DMS114 treated with DMSO at 0.1 percent for 48 hours (cell line): ENCODE data around the gene CAMTA1.

Experiments
- DNase-seq: peaks from one replicate; lab custom pipeline; 2025; ENCODE audit not compliant: unreplicated experiment; lab: John Stamatoyannopoulos, UW

Gene CAMTA1

DNA sequence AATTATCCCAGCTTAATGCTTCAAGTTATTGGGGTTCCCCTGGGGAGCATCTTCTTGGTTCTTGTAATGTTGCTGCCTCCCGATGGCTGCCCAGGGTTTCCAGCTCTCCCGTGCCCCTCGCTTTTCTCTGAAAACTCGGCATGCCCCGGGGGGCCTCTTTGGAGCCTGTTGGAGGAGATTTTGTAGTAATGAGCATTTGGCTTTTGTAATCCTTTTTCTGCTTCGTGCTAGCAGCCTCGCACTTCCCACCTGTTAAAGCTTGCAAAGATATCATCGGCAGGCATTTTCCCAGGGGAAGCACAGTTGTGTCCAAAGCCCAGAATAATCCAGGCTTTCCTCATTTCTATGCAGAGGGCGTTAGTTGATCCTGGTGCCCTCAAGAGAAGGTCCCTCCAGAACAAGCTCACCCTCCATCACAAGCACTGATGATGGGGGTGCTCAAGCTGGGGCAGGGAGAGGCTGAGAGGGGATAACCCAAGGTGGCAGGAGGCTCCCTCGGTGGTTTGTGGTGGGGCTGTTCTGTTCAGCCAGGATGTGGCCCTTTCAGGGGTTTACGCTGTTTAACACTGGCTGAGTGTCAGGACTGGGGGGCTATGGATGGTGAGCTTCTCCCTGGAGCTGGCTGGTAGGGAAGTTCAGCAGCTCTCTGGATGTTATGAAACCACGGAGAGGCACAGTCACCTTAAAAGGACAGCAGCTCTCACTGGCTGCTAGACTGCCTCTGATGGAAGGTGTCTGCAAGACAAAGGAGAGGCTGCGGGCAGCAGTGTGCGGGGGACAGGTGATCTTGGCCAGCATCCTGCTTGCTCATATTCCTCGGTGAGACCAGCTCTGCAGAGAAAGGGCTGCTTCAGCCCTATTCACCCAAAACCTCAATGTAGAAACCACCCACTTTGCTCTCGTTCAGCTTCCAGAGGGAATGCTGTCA is 508.7 kb downstream of the CAMTA1 start:
- no peak for DNase-seq

DNA sequence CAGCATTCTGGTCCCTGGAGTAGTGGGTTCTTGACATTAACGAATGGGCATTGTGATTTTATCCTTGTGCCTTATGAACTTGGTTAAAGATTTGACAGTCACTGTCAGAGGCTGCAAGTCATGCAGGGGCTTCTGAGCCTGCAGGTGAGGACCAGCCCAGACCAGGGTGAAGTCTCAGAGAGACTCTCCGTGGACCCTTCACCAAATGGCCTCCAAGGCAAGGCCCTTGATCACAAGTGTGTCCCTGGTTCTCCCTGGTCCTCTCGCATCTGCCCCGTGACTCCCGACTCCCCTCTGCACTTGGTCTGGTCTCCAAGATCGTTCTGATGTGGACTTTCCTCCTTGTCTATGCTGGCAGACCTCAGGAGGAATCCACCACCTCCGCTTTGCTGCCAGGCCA is 509.4 kb downstream of the CAMTA1 start:
- DNase-seq = no peak

DNA sequence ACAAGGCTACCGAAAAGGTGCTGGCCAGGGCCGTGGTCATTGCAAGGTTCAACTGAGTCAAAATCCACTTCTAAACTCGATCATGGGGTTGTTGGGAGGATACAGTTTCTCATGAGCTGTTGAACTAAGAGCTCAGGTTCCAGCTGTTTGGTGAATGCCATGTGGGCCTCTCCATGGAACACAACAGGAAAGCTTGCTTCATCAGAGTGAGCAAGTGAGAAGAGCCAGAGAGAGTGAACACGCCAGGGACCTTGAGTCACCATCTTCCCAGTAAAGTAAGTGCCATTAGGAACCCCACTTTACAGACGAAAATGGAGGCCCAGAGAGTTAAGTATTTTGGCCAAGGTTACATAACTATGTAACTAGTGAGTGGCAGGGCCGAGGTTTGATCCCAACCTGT is 510.7 kb downstream of the CAMTA1 start:
- DNase-seq = no peak

DNA sequence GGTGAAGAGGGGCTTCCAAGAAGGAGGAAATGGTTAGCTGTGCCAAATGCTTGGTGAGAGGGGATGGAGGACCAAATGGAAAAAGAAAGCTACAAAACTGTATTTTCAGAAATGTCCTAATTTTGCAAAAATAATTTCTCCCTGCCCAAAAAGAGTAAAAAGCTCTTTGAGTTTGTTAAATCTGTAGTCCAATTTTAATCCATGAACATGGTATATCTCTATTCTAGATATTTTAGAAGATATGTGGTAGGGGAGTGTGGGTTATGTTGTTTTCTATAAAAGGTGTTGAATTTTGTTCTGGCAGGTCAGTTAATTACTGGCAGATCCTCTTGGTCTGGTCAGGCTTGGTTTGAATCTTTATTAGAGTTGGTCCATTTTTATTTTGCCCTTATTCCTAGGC is 511.7 kb downstream of the CAMTA1 start:
- no peak for DNase-seq

DNA sequence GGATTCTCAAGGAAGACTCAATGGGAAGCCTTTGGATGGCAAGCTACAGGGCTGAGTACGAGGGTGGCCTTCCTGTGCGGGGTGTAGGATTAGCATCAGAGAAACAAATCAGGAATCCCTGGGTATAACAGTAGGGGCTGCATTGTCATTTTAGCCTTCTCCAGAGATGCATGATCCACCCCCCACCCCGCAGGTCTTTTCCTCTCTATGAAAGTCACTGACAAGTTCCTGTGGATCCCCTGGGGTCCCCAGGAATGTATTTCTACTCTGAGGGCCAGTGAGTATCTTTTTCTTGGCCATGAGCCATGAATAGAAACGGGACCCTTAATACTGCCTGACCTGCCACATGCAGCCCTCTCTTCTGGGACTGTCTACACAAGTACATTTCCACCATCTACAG is 512.9 kb downstream of the CAMTA1 start:
- no peak for DNase-seq

DNA sequence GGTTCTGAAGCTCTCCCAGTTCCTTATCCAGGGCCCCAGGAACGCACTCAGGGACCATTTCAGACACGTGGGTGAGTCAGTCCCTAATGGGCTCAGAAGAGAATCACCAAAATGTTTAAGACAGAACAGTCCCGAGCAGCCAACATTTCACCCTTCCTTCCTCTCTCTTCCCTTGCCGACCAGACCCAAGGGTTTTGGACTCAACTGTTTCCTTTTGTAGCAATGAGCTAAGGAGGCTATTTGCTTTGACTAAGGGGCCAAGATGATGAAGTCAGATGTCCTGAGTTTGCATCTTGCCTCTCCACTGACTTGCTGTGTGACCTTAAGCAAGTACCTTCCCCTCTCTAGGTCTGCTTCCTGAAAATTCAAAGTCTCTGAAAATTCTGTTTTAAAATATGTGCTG is 513.5 kb downstream of the CAMTA1 start:
- no peak for DNase-seq

DNA sequence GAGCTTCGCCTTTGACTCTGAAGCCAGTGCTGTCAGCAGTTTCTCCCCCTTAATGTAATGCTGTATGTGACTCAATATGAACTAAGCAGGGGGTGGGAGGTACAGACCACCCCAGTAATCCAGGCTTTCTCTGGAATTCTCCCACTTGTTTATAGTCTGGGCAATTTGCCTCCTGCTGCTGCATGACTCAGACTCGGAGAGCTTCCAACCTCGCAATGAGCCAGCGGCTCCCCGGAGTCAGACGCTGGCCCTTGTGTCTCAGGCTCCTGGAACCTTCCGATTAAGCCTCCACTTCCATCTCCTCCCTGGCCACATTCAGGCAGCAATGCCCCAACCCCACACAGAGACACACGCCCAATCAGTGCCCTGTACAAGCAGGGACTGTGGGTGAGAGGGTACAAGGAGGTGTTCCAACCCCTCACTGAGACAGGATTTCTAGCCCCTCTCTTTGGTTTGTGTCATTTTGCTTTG is 514.1 kb downstream of the CAMTA1 start:
- no peak for DNase-seq

DNA sequence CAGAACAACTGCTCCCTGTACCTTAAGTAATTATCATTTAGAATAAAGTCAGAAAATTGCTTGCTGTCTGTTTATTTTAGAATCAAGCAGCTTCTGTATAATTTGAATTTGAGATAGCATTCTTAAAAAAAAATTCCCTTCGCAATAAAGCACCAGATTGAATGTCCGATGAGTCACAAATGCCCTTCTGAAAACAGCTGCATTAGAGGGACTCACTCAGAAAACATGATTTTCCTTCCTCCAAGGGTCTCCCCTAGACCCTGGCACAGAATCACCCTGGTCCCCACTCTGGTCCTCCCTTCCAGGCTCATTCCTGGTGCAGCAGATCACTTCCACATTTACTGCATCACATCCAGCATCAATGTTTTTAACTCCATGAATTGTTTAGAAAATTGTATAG is 514.7 kb downstream of the CAMTA1 start:
- no peak for DNase-seq

DNA sequence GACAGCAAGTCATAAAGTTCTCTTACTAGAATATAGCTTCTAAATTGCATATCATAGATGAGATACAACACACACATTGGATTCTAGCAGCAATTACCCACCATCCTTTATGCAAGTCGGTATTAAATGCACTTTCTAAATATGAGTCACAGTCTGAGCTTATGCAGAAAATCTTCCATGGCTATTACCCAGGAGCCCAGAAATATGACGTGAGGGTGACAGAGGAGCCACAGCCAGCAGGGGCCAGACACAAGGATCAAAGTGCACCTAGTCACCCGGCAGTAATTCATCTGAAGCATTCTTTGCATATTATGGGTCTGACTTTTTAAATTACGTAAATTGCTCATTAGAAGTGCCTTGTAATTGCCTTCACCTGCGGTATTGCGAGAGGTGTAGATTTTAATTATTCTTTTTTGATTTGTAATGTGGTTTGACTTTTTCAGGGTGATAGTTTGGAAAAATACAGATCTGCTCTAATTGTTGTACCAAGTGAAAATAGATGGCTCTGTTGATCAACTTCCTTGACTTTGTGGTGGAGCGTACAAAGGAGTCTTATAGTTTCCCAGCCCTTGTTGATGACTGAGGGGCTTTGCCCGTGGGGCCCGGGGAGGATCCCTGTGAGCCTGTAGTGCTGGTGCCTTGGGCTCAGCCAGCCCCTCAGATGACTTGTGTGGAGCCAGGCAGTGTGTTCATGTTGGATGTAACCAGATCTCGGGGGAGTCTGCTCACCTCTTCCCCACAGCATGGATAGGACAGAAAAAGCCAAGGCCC is 515.8 kb downstream of the CAMTA1 start:
- no peak for DNase-seq

DNA sequence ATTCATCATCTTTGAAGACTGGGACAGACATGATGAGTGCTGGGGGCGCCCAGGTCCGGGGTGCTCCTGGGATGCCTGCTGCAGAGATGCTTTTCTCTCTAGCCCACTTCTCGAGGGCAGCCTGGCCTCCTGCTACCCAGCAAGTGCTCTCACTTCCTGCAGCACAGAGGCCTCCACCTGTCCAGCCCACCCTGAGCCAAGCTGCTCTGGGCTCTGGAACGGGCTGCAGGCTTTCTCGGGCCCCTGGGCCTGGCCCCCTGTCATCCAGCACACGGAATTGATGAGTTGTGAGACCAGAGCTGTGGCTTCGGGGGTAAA is 516.4 kb downstream of the CAMTA1 start:
- DNase-seq = no peak

DNA sequence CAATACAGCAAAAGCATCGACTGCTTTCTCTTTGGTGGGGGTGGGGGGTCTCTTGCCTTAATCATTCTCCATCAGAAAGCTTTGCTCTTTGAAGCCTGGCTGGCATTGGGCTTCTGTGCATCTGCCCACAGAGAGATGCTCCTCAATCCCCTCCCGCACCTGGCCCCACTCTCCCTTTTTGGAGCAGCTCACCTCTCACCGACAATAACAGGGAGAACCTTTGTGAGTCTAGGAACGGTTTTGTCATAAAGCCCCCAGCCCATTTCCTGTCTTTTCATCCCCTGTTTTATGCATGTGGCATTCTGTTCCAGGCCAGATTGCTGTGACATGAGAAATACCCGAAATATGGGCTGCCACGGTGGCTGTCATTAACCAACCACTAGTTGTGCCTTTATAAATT is 516.9 kb downstream of the CAMTA1 start:
- no peak for DNase-seq

DNA sequence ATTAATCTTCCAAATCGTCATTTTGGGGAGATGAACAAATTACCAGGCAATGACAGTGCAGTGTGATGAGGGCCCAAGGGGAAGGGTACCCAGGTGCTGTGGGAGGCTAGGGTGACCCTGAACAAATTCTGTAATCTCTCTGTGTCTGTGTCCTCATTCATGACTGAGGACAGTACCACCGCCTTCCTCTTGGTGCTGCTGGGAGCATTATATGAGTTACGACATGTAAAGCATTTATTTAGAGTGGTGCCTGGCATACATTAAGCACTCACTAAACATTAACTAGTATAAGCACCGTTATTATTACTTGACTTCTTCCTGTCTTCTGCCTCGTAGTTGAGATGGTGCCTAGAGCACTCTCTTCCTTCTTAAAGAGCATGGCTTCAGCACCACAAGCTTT is 517.6 kb downstream of the CAMTA1 start:
- DNase-seq = no peak

DNA sequence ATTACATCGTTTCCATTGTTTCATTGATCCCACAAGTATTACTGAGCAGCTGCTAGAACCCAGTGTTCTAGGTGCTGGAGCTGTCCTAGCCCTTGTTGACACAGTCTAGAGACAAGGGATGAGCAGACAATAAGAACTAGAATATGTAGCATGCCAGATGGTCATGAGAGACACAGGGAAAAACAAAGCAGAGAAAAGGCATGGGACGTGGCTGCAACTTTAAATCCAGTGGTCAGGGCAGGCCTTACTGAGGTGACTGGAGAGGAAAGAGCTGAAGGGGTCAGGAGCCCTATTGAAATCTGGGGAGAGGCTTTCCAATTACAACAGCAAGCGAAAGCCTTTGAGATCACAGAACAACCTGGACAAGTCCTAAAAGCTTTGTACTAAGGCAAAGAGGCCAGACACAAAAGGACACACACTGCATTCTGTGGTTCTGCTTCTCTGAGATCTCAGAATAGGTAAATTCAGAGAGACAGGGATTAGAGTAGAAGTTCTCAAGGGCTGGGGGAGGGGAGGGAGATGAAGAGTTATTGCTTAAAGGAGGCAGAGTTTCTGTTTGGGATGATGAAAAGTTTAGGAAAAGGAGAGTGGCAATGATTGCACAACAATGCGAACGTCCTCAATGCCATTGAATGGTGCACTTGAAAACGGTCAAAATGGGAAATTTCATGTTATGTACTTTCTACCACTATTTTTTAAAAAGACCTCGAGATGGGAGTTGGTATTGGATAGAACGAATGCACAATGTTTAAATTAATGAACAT is 518.5 kb downstream of the CAMTA1 start:
- DNase-seq = no peak

DNA sequence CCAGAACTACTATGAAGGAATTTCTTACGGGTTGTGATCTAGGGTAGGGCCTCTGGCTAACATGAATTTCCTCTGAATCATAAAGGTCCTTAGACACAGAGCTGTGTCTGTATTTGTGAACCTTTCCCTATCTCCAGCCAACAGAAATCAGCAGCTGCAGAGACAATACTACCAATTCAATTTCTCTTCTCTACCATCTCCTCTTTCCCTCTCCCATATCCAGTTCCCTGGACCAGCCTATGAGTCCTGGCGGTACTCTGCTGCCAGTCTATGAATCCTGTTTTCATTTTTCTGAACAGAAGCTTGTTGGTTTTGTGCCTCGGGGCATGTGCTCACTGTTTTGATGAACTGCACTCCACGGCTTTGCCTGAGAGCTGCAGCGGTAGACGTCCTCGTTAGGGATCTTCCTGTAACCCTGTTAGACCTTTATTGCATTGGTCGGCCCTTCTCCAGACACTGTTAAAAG is 527.9 kb downstream of the CAMTA1 start:
- DNase-seq = no peak

DNA sequence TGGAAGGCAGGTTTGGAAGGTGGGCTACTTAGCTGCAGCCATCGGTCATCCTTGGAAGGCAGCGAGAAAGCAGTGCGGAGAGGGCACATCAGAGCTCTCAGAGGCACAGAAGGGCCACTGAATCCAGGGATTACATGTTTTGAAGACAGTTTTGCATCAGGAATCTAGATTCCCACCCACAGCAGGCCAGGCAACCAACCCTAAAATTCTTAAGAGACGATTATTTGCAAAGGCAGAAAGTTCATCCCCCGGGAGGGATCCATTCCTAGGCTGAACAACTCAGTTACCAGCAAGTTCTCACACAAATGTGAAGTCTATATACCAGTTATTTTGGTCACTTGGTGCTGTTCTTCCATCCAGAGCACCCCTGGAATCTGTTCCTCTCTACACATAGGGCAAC is 528.6 kb downstream of the CAMTA1 start:
- no peak for DNase-seq

DNA sequence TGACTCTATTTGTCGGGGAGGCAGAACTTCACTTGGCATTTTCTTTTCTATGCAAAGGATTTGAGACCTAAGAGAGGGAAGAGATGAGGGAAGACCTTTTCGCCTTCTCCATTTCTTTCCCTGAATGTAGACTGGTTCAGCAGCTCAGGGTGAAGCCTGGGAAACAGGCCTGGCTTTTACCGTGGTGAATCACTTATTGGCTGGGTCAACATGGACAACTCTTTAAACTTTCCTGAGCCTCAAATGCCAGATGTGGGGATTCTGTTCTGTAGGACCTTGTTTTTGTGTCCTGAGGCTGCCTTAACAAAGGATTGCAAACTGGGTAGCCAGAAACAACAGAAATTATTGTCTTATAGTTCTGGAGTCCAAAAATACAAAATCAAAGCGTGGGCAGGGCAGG is 530.1 kb downstream of the CAMTA1 start:
- DNase-seq = no peak

DNA sequence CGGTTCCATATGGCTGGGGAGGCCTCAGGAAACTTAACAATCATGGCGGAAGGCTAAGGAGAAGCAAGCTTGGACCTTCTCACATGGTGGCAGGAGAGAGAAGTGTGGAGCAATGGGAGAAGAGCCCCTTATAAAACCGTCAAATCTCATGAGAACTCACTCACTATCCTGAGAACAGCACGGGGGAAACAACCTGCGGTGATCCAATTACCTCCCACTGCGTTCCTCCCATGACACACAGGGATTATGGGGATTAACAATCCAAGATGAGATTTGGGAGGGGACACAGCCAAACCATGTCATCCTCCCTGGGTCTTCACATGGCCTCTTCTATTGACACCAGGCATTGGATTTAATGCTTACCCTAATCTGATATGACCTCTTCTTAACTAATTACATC is 530.7 kb downstream of the CAMTA1 start:
- DNase-seq = no peak

DNA sequence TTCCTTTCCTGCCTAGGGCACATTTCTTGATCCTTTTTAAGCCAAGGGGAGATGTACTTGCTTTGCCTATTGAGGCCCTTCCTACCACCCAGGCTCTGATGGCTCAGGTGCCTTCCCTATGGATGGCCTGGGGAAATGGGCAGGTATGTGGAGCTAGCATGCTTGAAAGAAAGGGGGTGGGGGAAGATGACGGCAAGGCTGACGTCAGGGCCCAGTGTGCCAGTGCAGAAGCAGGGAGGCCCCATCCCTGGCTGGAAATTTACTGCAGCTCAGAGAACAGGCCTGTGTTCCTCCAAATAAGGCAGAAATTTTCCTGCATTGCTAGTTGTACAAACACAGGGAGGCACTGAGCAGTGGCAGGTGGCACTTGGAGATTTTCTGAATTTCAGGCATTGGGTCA is 532.6 kb downstream of the CAMTA1 start:
- DNase-seq = no peak

DNA sequence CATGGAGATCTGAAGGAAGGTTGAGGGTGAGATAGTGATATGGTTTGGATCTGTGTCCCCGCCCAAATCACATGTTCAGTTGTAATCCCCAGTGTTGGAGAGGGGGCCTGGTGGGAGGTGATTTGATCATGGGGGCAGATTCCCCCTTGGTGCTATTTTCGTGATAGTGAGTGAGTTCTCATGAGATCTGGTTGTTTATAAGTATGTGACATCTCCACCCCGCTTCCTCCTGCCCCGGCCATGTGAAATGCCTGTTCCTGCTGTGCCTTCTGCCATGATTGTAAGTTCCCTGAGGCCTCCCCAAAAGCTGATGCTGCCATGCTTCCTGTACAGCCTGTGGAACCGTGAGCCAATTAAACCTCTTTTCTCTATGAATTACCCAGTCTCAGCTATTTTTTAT is 533.9 kb downstream of the CAMTA1 start:
- no peak for DNase-seq

DNA sequence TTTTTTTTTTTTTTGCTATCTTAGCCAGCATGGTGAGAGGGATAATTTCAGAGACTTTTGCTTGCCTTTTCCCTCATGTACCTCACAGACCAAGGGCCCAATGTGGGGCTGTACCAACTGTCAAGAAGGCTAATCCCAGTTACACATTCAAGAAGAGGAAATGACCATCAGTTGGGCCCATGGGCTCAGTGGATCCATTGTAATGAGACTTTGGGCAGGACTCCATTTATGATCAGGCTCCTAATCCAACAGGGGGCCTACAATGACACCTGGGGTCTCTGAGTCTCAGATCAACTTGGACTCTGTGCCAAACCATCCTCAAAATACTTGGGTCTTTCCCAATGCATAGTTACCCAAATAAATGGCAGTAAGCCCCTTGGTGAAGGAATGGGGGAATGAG is 535.4 kb downstream of the CAMTA1 start:
- DNase-seq = no peak

DNA sequence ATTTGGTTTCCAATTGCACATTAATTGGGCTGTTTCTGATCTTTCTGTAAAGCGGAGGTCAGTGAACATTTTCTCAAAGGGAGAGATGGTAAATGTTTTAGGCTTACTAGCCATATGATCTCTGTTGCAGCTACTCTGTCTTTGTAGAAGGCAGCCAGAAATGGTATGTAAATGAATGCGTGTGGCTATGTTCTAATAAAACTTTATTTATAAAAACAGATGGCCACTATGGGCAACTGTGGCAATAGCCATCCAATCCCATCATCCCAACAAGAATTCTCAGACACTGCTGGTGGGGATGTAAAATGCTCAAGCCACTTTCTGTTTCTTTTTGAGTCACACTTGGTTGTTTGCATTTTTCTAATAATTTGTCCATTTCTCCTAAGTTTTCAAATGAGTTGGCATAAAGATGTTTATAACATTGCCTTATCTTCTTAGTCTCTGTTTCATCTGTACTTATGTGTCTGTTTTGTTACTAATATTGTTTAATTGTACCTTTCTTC is 537.1 kb downstream of the CAMTA1 start:
- no peak for DNase-seq
